ENCODE measurements around the gene CACNA1S. TPM values are rescaled to one million over a fixed set of nuclear protein-coding genes. Genes with fewer than 3 reads are reported as not detected.

Gene CACNA1S
- total and polyA plus RNA-seq, 2 of the 8 experiments (the other 6 are each of a cell fraction or from before 2014, with no cell fraction given): 0.06 TPM; not detected in 1

- POLR2A ChIA-PET (ENCODE audit: partially characterized antibody): interaction anchor here (0.5 kb wide), 1 partner anchor 342 kb away, joined by 3 read pairs; no protein-coding TSS in a partner anchor
Measured at GRCh38 chr1:201091256-201091655, 21.0 kb downstream of the CACNA1S start.

More at GRCh38 chr1:201091256-201091655, 21.0 kb downstream of the CACNA1S start:
- Histone ChIP-seq H3K4ac (replicated peaks; ENCODE audit: insufficient read length, low read depth, low read length) (no peak overlapping the region), H2AK5ac (ENCODE audit: low read depth, low read length) (no peak overlapping the region), H3K9ac (replicated peaks in 1 of 4; ENCODE audit: extremely low read depth in 1 of 4, low read depth in 3 of 4, low read length in 3 of 4) (no peak overlapping the region), H3K27me3 (replicated peaks in 1 of 4; ENCODE audit: control insufficient read depth in 3 of 4, extremely low read depth in 1 of 4, insufficient read depth in 3 of 4, low read length in 3 of 4) (no peaks in the 10 kb centered on the region), H3K9me3 (ENCODE audit: insufficient read depth in 2 of 2, low read depth in 1 of 2, low read length in 1 of 2) (no peaks in the 10 kb centered on the region), H2BK20ac (ENCODE audit: low read length) (no peak overlapping the region), H2BK5ac (ENCODE audit: low read depth, low read length) (no peak overlapping the region), H2BK12ac (ENCODE audit: low read depth, low read length) (no peak overlapping the region), H4K5ac (ENCODE audit: insufficient read length, low read depth, low read length) (no peak overlapping the region), H2AFZ (ENCODE audit: low read length) (no peak overlapping the region), H3K79me2 (ENCODE audit: control insufficient read depth in 1 of 2, insufficient read depth in 2 of 2, low read length in 2 of 2) (no peaks in the 10 kb centered on the region), H3K36me3 (ENCODE audit: control insufficient read depth in 2 of 4, insufficient read depth in 4 of 4, low read length in 3 of 4) (no peaks in the 10 kb centered on the region), H3K23me2 (ENCODE audit: low read depth, low read length) (no peaks in the 10 kb centered on the region), H3K4me3 (ENCODE audit: extremely low read depth in 1 of 4, insufficient read depth in 2 of 4, low read depth in 3 of 4, low read length in 4 of 4) (no peak overlapping the region), H3K4me2 (ENCODE audit: insufficient read depth in 1 of 2, low read depth in 2 of 2, low read length in 2 of 2) (no peak overlapping the region), H4K8ac (ENCODE audit: extremely low read depth, insufficient read depth, low read length) (no peak overlapping the region), H3K27ac (ENCODE audit: low read depth, low read length) (no peak overlapping the region), H2BK120ac (replicated peaks; ENCODE audit: low read depth, low read length) (no peak overlapping the region), H3K4me1 (replicated peaks in 1 of 4; ENCODE audit: control insufficient read depth in 3 of 4, insufficient read depth in 4 of 4, low read length in 3 of 4) (no peaks in the 10 kb centered on the region), H4K20me1 (replicated peaks in 1 of 2; ENCODE audit: control insufficient read depth in 1 of 2, insufficient read depth in 2 of 2, low read length in 2 of 2) (no peaks in the 10 kb centered on the region), H3K56ac (replicated peaks; ENCODE audit: insufficient read length, low read depth, low read length) (no peak overlapping the region), H3K18ac (ENCODE audit: extremely low read depth, low read length) (no peak overlapping the region), H3K23ac (ENCODE audit: insufficient read length) (no peak overlapping the region), H3K79me1 (ENCODE audit: low read depth, low read length) (no peaks in the 10 kb centered on the region), H4K91ac (replicated peaks; ENCODE audit: insufficient read length, low read length) (no peak overlapping the region), H3K14ac (ENCODE audit: insufficient read length) (no peak overlapping the region), H2BK15ac (ENCODE audit: low read length) (no peak overlapping the region)
- CTCF ChIA-PET (ENCODE audit: partially characterized antibody): interaction anchor here (0.9 to 3.6 kb wide), 11 partner anchors 11 to 119 kb away, joined by 3 to 29 read pairs (median 4); no protein-coding TSS in a partner anchor
- DNase-seq (ENCODE audit: low read depth in 1 of 2, low spot score in 2 of 2) (no peak), FAIRE-seq (no peak)
- WGBS, 2 experiments (ENCODE audit: extremely low coverage in 1 of 2, insufficient coverage in 1 of 2, insufficient read length in 1 of 2, insufficient replicate concordance in 2 of 2, low coverage in 1 of 2, low lambda C conversion rate in 2 of 2, missing lambda C conversion rate in 1 of 2): 86% methylated on average over 4 of the region's 4 CpGs; no CpG with 5 or more reads in 1 of the 2 experiments
- TF ChIP-seq CTBP2 (IDR thresholded peaks at IDR 0.05; ENCODE audit: borderline replicate concordance, insufficient read depth, insufficient read length, low read length) (no peak), RAD21 (IDR thresholded peaks at IDR 0.05 in 1 of 2, conservative IDR thresholded peaks at IDR 0.05 in 1 of 2; ENCODE audit: low read depth in 2 of 2, low read length in 2 of 2) (peak in 1 of 2 experiments; percentile 7; a peak in 1 of 4 replicates)

Data from H1 (cell line).